Activated CD8-positive, alpha-beta memory T cell treated with anti-CD3 and anti-CD28 coated beads, Interleukin-2, amount 10 ng/mL, durations not matched to agents 7 days and 5 days (primary cell): ENCODE data around the gene HOXB13. TPM values are rescaled to one million over a fixed set of nuclear protein-coding genes. Genes with fewer than 3 reads are reported as not detected.

Experiments used
- ATAC-seq: fragments of 150-1000 bp; cut with Tn5 transposase; one replicate; pipeline ENCODE4 v1.10.0; 2021; ENCODE audit warnings: moderate library complexity
- CTCF ChIA-PET: fragments of 350-600 bp; sonication (Branson Sonifier 250); formaldehyde crosslinking; loops from one replicate; lab custom pipeline; 2021; ENCODE audit warnings: antibody characterized with exemption; lab: Charles Lee
- DNase-seq: peaks from one replicate; pipeline ENCODE4 v3.0.0-alpha.2; 2020
- H3K27ac Mint-ChIP-seq: one replicate; pipeline ENCODE4 v1.8.0; 2021; ENCODE audit warnings: mild to moderate bottlenecking, mixed read lengths
- H3K27me3 Mint-ChIP-seq: one replicate; pipeline ENCODE4 v1.8.0; 2021; ENCODE audit warnings: mixed read lengths
- H3K36me3 Mint-ChIP-seq: one replicate; pipeline ENCODE4 v1.8.0; 2021; ENCODE audit warnings: mild to moderate bottlenecking, mixed read lengths
- H3K4me1 Mint-ChIP-seq: one replicate; pipeline ENCODE4 v1.8.0; 2021; ENCODE audit warnings: mixed read lengths
- H3K4me3 Mint-ChIP-seq: one replicate; pipeline ENCODE4 v1.8.0; 2021; ENCODE audit warnings: mild to moderate bottlenecking, moderate library complexity, mixed read lengths
- H3K9me3 Mint-ChIP-seq: one replicate; pipeline ENCODE4 v1.8.0; 2022; ENCODE audit warnings: low read depth, mixed read lengths
- total RNA-seq, 2 experiments: library from RNA; stranded (reverse); gene quantifications; one replicate each; pipeline ENCODE4 v1.2.3, GENCODE V29; 2021

HOXB13 gene
- total RNA-seq, 2 experiments from 2014 or later = not detected

DNA sequence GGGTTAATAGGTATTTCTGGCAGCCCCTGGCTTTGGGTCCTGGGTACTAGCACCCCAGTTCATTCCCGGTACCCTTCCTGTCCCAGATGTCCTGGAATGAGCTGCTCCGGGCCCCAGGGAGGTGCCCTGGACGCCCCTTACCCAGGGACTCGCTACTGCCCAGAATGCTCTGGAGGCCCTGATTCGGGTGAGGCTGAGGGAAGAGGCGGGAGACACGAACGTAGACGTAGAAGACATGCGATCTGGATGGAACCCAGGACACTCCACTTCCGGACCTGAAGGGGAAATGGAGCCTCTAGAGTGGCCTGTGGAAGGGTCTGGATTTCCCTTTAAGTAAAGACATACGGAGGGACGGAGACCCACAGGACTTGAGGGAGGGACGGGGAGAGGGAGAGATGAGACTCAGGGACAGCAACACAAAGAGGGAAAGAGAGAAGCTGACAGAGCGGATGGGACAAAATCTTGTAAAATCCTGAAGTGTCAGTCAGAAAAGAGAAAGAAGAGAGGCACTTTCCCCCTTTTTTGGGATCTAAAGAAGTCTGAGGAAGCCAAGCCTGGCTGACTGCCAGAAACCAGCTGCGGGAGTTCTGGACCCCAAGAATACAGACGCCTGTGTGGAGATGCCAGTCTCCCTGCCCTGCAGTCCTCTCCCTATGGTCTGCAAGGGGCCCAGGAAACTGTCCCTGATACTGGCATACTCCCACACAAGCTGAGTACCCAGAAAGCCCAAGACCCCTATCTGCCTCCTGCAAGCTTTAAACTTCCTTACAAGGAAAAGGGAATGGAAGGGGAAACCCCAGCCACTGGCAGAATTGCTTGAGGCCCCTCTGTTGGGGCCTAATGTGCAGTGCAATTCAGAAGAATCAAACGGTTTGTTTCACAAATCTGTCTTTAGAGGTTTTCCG lies 1.0 kb upstream of the HOXB13 start:
- CTCF ChIA-PET = interaction anchor here (1.9 kb wide), 1 partner anchor 149 kb away, joined by 7 read pairs; no protein-coding TSS in a partner anchor
- H3K27me3 Mint-ChIP-seq = peaks cover 97% of the 10 kb centered on the region
- H3K36me3 Mint-ChIP-seq = no peaks in the 10 kb centered on the region
- H3K9me3 Mint-ChIP-seq = no peaks in the 10 kb centered on the region
- no peak for DNase-seq
- H3K4me1 Mint-ChIP-seq = peaks cover 18% of the 10 kb centered on the region
- no peak overlapping the region for H3K4me3 Mint-ChIP-seq
- no peak for ATAC-seq
- no peak overlapping the region for H3K27ac Mint-ChIP-seq

DNA sequence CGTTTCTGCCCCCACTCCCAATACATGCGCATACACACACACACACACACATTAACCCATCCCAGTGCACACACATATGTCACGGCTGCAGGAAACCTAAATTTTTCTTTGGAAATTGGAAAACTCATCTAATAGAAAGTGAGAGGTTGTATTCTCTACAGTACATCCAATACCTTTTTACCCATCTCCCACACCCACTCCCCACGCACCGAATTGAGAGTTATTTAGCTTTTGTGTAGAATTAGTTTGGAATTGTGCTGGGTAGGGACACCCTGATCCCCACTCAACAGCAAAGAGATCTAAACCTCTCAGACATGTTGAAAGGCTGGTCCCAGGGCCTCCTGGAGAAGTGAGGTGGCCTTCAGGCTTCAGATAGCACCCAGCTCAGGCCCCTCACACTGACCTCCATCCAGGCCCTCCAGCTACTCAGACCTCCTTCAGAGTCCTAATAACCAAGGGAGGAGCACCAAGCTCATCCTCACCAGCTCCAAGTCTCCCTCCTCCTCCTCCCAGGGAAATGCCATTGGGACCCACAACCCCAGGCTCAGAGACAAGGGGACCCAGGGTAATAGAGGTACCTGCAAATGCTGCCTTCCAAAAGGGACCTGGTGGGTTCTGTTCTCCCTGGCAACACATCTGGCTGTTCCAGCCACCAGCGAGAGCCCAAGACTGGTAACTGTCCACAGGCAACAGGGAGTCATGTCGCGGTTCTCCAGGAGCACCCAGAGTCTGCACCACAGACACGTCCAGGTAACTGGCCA lies 955 bp downstream of the HOXB13 start:
- Mint-ChIP-seq H3K4me1 (peaks cover 23% of the 10 kb centered on the region), H3K27me3 (peaks cover 99% of the 10 kb centered on the region), H3K27ac (no peak overlapping the region), H3K9me3 (no peaks in the 10 kb centered on the region), H3K4me3 (no peak overlapping the region), H3K36me3 (peaks cover 1% of the 10 kb centered on the region)
- CTCF ChIA-PET = interaction anchor here (0.7 to 2.6 kb wide), 7 partner anchors 10 to 151 kb away, joined by 3 to 8 read pairs (median 3); no protein-coding TSS in a partner anchor
- DNase-seq (no peak), ATAC-seq (no peak)

DNA sequence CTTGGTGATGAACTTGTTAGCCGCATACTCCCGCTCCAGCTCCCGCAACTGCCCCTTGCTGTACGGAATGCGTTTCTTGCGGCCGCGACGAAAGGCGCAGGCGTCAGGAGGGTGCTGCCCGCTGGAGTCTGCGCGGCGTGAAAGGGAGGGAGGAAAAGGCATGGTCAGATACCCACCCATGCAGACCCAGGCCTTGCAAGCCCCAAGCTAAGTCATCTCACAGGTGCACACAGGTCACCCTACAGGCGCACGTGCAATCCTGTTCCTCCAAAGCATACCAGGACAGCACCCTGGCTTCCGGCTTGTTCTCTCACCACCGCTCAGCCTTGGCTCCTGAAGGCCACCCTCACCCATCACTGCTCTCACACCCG lies 1.6 kb downstream of the HOXB13 start:
- H3K4me3 Mint-ChIP-seq = no peak overlapping the region
- no peaks in the 10 kb centered on the region for H3K9me3 Mint-ChIP-seq
- H3K27ac Mint-ChIP-seq = no peak overlapping the region
- DNase-seq (no peak), ATAC-seq (no peak)
- H3K4me1 Mint-ChIP-seq = peaks cover 24% of the 10 kb centered on the region
- peaks cover 1% of the 10 kb centered on the region for H3K36me3 Mint-ChIP-seq
- H3K27me3 Mint-ChIP-seq = peaks cover 99% of the 10 kb centered on the region
- CTCF ChIA-PET = interaction anchor here (0.7 to 4.6 kb wide), 9 partner anchors 17 to 158 kb away, joined by 3 to 56 read pairs (median 5); partner anchors contain the start of genes HOXB9 and TTLL6

- Mint-ChIP-seq H3K27ac (no peak overlapping the region), H3K4me1 (peaks cover 24% of the 10 kb centered on the region), H3K36me3 (peaks cover 1% of the 10 kb centered on the region), H3K27me3 (peaks cover 95% of the 10 kb centered on the region), H3K9me3 (no peaks in the 10 kb centered on the region), H3K4me3 (no peak overlapping the region)
- DNase-seq (no peak), ATAC-seq (no peak)
- CTCF ChIA-PET = interaction anchor here (1.0 to 4.6 kb wide), 10 partner anchors 8 to 158 kb away, joined by 3 to 56 read pairs (median 14); partner anchors contain the start of genes HOXB9 and TTLL6
Observed at GRCh38 chr17:48726114-48726915, 2.2 kb downstream of the HOXB13 start.

DNA sequence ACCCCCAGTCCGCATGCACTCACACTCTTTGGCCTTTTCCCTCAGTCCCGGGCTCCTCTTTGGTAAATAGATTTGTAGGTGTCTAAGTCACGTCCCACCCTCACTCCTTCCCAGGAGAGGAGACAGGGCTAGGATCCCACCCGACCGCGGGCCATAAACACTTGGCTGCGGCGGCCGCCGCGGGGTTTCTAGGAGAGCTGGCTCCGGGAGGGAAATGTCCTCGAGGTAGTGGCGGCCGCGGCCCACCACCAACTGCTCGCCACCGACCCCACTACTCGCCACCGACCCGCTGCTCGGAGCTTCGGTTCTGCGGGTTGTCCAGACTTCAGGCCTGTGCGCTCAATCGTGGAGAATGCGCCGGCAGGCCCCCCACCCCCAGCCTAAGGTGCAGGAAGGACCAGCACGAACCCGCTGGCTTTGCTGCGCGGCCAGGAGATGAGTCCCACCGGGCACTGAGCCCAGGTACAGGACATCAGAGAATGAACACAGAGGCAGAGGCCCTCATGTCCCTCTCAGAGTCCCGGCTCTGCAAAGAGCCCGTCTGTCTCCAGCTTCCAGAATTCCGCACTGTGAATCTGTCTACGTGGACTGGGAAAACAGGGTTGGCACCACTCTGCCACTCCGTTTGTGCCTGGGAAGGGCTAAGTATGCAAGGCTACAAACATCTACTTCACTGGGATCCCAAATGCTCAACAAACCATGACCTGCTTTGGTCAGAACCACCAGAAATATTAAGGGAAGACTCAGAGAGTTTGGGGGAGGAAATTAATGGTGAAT lies 3.1 kb downstream of the HOXB13 start:
- Mint-ChIP-seq H3K36me3 (peaks cover 1% of the 10 kb centered on the region), H3K4me3 (no peak overlapping the region), H3K27me3 (peaks cover 96% of the 10 kb centered on the region), H3K4me1 (peaks cover 24% of the 10 kb centered on the region), H3K9me3 (no peaks in the 10 kb centered on the region), H3K27ac (peak overlapping the region; percentile 71)
- CTCF ChIA-PET = interaction anchor here (0.6 to 4.6 kb wide), 26 partner anchors 8 to 307 kb away, joined by 3 to 56 read pairs (median 9); partner anchors contain the start of genes HOXB9 and TTLL6
- no peak for DNase-seq
- no peak for ATAC-seq

GRCh38 chr17:48725004-48725287 lies 3.6 kb downstream of the HOXB13 start:
- H3K4me3 Mint-ChIP-seq = no peak overlapping the region
- ATAC-seq = no peak
- H3K27me3 Mint-ChIP-seq = peaks cover 96% of the 10 kb centered on the region
- H3K4me1 Mint-ChIP-seq = peaks cover 25% of the 10 kb centered on the region
- peak overlapping the region; percentile 71 for H3K27ac Mint-ChIP-seq
- H3K36me3 Mint-ChIP-seq = peaks cover 3% of the 10 kb centered on the region
- no peaks in the 10 kb centered on the region for H3K9me3 Mint-ChIP-seq
- DNase-seq = no peak
- CTCF ChIA-PET = interaction anchor here (0.7 to 4.6 kb wide), 27 partner anchors 9 to 308 kb away, joined by 3 to 56 read pairs (median 9); partner anchors contain the start of gene TTLL6

- Mint-ChIP-seq H3K27ac (peak overlapping the region; percentile 77), H3K4me1 (peaks cover 25% of the 10 kb centered on the region), H3K27me3 (peaks cover 96% of the 10 kb centered on the region), H3K4me3 (peak overlapping the region; percentile 12), H3K9me3 (no peaks in the 10 kb centered on the region), H3K36me3 (peaks cover 3% of the 10 kb centered on the region)
- peak; percentile 87 for DNase-seq
- peak; percentile 75 for ATAC-seq
- CTCF ChIA-PET = interaction anchor here (0.6 to 4.6 kb wide), 53 partner anchors 9 to 618 kb away, joined by 3 to 56 read pairs (median 5); partner anchors contain the start of genes ATP5MC1 and TTLL6
Observed at GRCh38 chr17:48724251-48725003, 4.1 kb downstream of the HOXB13 start.

DNA sequence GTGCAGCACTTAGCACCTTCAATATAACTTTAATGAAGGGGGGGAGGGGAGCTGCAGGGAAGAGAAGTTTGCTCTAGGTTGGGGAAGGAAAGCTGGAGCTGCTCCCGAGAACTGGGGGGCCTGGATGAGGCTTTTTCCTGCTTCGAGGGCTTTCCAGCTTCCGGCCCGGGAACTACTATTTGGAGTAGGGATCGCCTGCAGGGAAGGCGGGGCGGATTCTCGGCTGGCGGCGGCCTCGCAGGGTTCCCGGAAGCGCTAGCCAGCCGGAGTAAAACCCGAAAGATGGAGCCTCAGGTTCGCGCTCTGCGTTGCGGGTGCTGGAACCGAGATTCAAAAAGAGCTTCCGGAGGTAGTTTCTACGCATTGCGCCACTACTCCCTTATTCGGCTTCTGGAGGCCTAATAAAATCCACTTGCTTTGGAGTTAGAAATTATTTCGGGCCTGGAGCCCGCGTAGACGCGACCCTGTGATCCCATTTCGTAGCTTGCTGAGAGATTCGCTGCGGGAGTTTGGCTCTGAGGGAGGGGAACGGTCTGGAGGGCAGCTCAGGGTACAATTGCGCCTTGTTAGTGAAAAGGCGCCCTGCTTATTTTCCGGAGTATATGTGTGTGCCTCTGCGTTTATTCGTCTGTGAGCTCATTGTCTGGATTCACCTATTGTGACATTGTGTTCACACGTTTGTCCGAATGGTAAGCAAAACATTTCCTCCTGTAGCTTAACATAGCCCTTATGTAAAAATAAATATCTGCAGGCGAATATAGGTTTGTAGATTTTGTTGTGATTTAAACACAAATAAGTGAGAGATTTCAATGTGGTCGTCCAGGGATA lies 4.9 kb downstream of the HOXB13 start:
- Mint-ChIP-seq H3K4me3 (peak overlapping the region; percentile 12), H3K36me3 (peaks cover 3% of the 10 kb centered on the region), H3K27me3 (peaks cover 96% of the 10 kb centered on the region), H3K4me1 (peaks cover 26% of the 10 kb centered on the region), H3K9me3 (no peaks in the 10 kb centered on the region), H3K27ac (peak overlapping the region; percentile 66)
- ATAC-seq (no peak), DNase-seq (no peak)
- CTCF ChIA-PET = interaction anchor here (0.6 to 4.6 kb wide), 50 partner anchors 10 to 619 kb away, joined by 3 to 56 read pairs (median 5); partner anchors contain the start of genes ATP5MC1, HOXB5 and TTLL6

- peaks cover 96% of the 10 kb centered on the region for H3K27me3 Mint-ChIP-seq
- H3K36me3 Mint-ChIP-seq = peaks cover 3% of the 10 kb centered on the region
- CTCF ChIA-PET = interaction anchor here (0.8 to 4.6 kb wide), 26 partner anchors 11 to 310 kb away, joined by 3 to 56 read pairs (median 8); partner anchors contain the start of genes HOXB5 and TTLL6
- no peak for DNase-seq
- H3K4me1 Mint-ChIP-seq = peaks cover 31% of the 10 kb centered on the region
- H3K4me3 Mint-ChIP-seq = peak within 1 kb of the TSS; percentile 12
- H3K9me3 Mint-ChIP-seq = no peaks in the 10 kb centered on the region
- H3K27ac Mint-ChIP-seq = peak within 1 kb of the TSS; percentile 66
- ATAC-seq = no peak
Observed at GRCh38 chr17:48722915-48723422, 5.6 kb downstream of the HOXB13 start, which contains the start of gene PRAC2. TSS of gene PRAC2 (plus strand) at chr17:48723185. CDS start at chr17:48724411, 1,226 bp downstream.

DNA sequence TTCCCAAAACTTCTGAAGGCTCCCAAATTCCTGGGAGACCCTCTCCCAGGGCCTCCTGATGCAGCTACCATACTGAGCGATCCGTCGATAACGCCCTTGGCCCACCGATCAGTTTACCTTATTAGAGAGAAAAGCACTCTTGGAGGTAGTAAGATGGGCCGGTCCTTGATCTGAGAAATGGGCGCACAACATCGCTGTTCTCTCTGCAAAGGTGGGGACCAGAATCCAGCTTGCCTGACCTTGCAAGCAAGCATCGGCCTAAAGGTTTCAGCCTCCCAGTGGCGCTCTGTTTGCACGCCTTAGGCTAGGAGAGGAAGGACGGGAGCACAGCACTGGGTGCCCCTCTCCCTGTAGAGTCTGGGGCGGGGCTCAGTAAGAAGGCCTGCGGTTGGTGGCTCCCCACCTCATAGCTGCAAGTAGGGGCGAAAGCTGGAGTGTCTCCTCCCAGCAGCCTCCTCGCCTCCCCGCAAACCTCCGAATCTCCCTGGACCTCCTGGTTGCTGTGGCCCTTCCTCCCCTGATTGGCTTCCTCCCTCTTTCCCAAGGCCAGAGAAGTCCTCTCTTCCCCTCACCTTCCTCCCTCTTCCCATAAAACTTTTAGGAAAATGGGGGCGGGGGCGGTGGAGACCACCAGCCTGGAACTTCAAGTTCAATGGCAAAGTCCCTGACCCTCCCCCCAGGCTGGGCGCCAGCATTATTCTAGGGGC lies 6.2 kb downstream of the HOXB13 start, which contains the start of gene PRAC1:
PRAC1 (minus strand) TSS at position 318 of the 707 bp plus-strand sequence; CDS start at position 192, 126 bp downstream.
- Mint-ChIP-seq H3K4me3 (no peak within 1 kb of the TSS), H3K27ac (no peak within 1 kb of the TSS), H3K27me3 (peaks cover 96% of the 10 kb centered on the region), H3K4me1 (peaks cover 31% of the 10 kb centered on the region), H3K36me3 (peaks cover 5% of the 10 kb centered on the region), H3K9me3 (no peaks in the 10 kb centered on the region)
- CTCF ChIA-PET = interaction anchor here (0.7 to 4.6 kb wide), 10 partner anchors 12 to 310 kb away, joined by 3 to 56 read pairs (median 14); no protein-coding TSS in a partner anchor
- no peak for DNase-seq
- no peak for ATAC-seq
